Stimulated activated memory B cell treated with anti-CD40 and anti-IgM and Interleukin-4, amounts not matched to agents 10 μg/mL and 1 μg/mL and 100 μg/mL, for 72 hours (primary cell): ENCODE results near the gene SNRNP40.

ENCODE experiments used
- ATAC-seq: fragments of 150-1000 bp; cut with Tn5 transposase; 2 replicates; pipeline ENCODE4 v1.10.0; 2021
- H3K27ac Mint-ChIP-seq: one replicate; pipeline ENCODE4 v1.8.0; 2022; ENCODE audit warnings: mild to moderate bottlenecking, mixed read lengths
- H3K27me3 Mint-ChIP-seq: one replicate; pipeline ENCODE4 v1.8.0; 2022; ENCODE audit warnings: mixed read lengths
- H3K36me3 Mint-ChIP-seq: one replicate; pipeline ENCODE4 v1.8.0; 2022; ENCODE audit warnings: mixed read lengths
- H3K4me1 Mint-ChIP-seq: one replicate; pipeline ENCODE4 v1.8.0; 2022; ENCODE audit warnings: mixed read lengths
- H3K4me3 Mint-ChIP-seq: one replicate; pipeline ENCODE4 v1.8.0; 2022; ENCODE audit warnings: mild to moderate bottlenecking, moderate library complexity, mixed read lengths
- H3K9me3 Mint-ChIP-seq: one replicate; pipeline ENCODE4 v1.8.0; 2022; ENCODE audit warnings: mixed read lengths

The SNRNP40 gene

DNA sequence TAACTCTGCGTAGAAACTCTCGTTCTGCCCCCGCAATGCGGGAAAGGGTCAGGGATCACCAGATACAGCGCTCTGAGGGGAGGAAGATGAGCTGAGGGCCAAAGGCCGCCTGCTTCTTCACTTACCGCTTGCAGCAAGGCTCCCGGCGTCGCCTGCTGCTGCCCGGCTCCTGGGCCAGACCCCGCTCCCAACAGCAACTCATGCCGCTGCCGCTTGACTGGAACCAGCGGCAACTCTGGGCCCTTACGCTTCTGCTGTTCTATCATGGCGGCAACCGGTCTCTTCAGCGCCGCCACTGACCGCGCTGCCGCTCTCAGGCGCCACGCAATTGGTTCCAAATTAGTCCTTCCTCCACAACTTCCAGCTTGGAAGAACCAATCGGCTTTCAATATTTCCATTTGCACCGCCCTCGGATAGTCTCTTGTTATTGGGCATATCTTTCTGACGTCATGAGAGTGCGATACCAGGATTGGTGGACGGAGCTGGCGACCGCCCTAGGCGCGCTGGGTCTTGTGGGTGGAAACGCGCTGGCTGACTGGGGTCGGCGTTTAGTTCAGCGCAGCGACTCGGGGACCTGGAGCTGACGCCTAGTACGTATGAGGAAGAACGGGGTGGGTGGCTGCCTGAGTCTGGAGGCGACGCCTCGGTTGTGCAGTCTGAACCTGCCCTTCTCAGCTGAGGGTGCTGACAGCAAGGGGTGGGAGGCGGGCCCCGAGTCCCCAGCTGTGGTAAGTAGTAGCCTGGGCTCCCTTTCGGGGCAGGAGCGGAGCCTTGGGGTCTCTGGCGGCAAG is at the start of gene SNRNP40, which contains the start of gene ZCCHC17:
Gene SNRNP40 (minus strand): TSS at position 303 of the 791 bp plus-strand sequence. CDS start 37 bp downstream, at position 266.
Gene ZCCHC17 (plus strand): TSS at position 547 of the 791 bp plus-strand sequence. CDS start 13,067 bp downstream, outside the sequence.
- no peaks in the 10 kb centered on the region for H3K9me3 Mint-ChIP-seq
- peak; percentile 100 for ATAC-seq
- H3K27ac Mint-ChIP-seq: no peak within 1 kb of the TSS

DNA sequence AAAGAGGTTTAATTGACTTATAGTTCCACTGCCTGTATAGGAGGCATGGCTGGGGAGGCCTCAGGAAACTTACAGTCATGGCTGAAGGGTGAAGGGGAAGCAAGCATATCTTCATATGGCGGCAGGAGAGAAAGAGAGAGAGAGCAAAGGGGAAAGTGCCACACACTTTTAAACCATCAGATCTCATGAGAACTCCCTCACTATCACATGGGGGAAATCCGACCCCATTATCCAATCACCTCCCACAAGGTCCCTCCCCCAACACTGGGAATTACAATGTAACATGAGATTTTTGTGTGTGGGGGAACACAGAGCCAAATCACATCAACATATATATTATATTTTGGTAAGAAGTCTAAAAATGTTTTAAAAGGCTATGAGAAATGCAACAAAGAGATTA is 49.0 kb upstream of the SNRNP40 start:
- Mint-ChIP-seq H3K27me3 (no peaks in the 10 kb centered on the region), H3K4me3 (no peak overlapping the region), H3K4me1 (peaks cover 8% of the 10 kb centered on the region), H3K27ac (no peak overlapping the region), H3K36me3 (peaks cover 54% of the 10 kb centered on the region), H3K9me3 (no peaks in the 10 kb centered on the region)
- ATAC-seq: no peak

More for the DNA sequence above, at the start of gene SNRNP40, which contains the start of gene ZCCHC17:
- Mint-ChIP-seq H3K27me3 (no peaks in the 10 kb centered on the region), H3K36me3 (peaks cover 31% of the 10 kb centered on the region), H3K4me1 (peaks cover 6% of the 10 kb centered on the region), H3K4me3 (no peak within 1 kb of the TSS)

DNA sequence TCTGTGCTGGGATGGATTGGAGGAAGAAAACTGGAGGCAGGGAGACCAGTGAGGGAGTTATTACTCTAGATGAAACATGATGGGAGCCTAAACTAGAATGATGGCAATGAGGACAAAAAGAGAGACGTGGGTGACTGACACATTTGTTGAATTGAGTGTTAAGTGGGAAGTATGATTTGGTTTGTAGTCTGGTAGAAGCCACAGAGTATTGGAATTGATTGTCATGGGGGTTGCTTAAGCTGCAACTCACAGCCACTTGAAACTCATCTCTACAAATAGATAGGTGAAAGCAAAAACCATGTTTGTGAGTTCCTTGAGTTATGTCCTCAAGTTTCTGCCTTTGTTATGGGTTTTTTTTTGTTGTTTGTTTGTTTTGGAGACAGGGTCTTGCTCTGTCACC is 47.9 kb upstream of the SNRNP40 start:
- Mint-ChIP-seq H3K36me3 (peaks cover 52% of the 10 kb centered on the region), H3K27ac (no peak overlapping the region), H3K4me3 (no peak overlapping the region), H3K4me1 (peaks cover 8% of the 10 kb centered on the region), H3K27me3 (no peaks in the 10 kb centered on the region), H3K9me3 (no peaks in the 10 kb centered on the region)
- no peak for ATAC-seq

- Mint-ChIP-seq H3K4me1 (no peaks in the 10 kb centered on the region), H3K36me3 (peaks cover 31% of the 10 kb centered on the region), H3K27me3 (no peaks in the 10 kb centered on the region), H3K9me3 (no peaks in the 10 kb centered on the region), H3K27ac (no peak overlapping the region), H3K4me3 (no peak overlapping the region)
- no peak for ATAC-seq
Measured at GRCh38 chr1:31336687-31337467, 40.3 kb upstream of the SNRNP40 start.

DNA sequence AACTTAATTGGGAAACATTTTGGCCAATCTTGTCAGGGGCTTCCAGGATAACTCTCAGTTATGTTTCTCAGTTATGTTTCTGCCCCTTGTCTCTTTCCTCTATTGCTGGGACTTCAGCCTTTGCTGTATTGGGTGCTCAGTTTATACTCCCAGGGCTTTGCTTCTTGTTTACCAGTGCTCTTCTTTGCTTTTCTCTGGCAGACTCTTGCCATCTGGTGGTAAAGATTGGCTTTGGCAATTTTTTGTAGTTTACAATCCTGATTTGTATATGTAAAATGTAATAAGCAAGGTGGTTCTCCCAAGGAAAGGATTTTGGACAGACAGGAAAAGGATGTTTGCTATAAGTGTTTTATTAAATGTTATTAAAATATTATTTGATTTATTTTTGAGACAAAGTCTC is 38.4 kb upstream of the SNRNP40 start:
- H3K4me3 Mint-ChIP-seq: no peak overlapping the region
- no peaks in the 10 kb centered on the region for H3K9me3 Mint-ChIP-seq
- no peak overlapping the region for H3K27ac Mint-ChIP-seq
- no peaks in the 10 kb centered on the region for H3K4me1 Mint-ChIP-seq
- peaks cover 37% of the 10 kb centered on the region for H3K36me3 Mint-ChIP-seq
- H3K27me3 Mint-ChIP-seq: no peaks in the 10 kb centered on the region
- no peak for ATAC-seq

- no peak for ATAC-seq
- Mint-ChIP-seq H3K27ac (no peak overlapping the region), H3K9me3 (no peaks in the 10 kb centered on the region), H3K4me1 (no peaks in the 10 kb centered on the region), H3K36me3 (peaks cover 33% of the 10 kb centered on the region), H3K4me3 (no peak overlapping the region), H3K27me3 (no peaks in the 10 kb centered on the region)
Measured at GRCh38 chr1:31327381-31327780, 30.8 kb upstream of the SNRNP40 start.

DNA sequence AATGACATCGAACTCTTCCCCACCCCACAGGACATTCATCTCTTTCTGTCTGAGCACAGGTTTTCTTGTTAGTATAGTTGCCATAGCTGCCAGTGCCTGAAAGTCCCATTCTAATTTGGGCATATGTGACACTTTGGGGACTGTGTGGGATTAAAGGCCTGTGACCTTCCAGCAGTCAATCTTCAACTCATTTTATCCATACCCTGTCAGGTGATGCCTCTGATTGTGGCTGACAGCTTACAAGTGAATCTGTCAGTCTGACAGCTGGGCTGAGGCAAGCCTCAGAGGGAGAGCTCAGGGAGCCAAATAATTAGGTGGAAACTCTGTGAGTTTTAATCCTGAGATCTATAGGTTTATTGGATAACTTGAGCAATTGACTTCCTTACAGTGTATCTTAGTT is 29.9 kb upstream of the SNRNP40 start:
- no peak overlapping the region for H3K4me3 Mint-ChIP-seq
- no peaks in the 10 kb centered on the region for H3K9me3 Mint-ChIP-seq
- H3K4me1 Mint-ChIP-seq: no peaks in the 10 kb centered on the region
- peaks cover 36% of the 10 kb centered on the region for H3K36me3 Mint-ChIP-seq
- no peak for ATAC-seq
- no peak overlapping the region for H3K27ac Mint-ChIP-seq
- H3K27me3 Mint-ChIP-seq: no peaks in the 10 kb centered on the region

- ATAC-seq: no peak
- Mint-ChIP-seq H3K4me3 (no peak overlapping the region), H3K27ac (no peak overlapping the region), H3K9me3 (no peaks in the 10 kb centered on the region), H3K4me1 (no peaks in the 10 kb centered on the region), H3K36me3 (peaks cover 41% of the 10 kb centered on the region), H3K27me3 (no peaks in the 10 kb centered on the region)
Measured at GRCh38 chr1:31324992-31325391, 28.4 kb upstream of the SNRNP40 start.

DNA sequence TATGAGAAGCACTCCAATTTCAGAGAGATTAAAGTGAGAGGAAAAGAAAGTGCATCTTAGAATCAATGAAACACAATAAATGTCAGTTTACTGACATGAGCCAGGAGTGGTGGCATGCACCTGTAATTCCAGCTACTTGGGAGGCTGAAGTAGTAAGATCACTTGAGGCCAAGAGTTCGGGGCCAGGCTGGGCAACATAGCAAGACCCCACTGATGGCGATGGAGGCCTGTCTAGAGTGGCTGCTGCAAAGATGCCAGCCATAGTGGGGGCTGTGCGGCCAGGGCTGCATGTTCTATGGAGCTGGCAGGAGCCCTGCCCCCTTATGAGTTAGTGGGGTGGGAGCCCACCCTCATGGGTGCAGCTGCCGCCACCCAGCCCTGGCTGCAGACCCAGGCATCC is 27.5 kb upstream of the SNRNP40 start:
- H3K27me3 Mint-ChIP-seq: no peaks in the 10 kb centered on the region
- H3K4me1 Mint-ChIP-seq: no peaks in the 10 kb centered on the region
- ATAC-seq: no peak
- no peak overlapping the region for H3K4me3 Mint-ChIP-seq
- no peak overlapping the region for H3K27ac Mint-ChIP-seq
- peaks cover 44% of the 10 kb centered on the region for H3K36me3 Mint-ChIP-seq
- no peaks in the 10 kb centered on the region for H3K9me3 Mint-ChIP-seq

DNA sequence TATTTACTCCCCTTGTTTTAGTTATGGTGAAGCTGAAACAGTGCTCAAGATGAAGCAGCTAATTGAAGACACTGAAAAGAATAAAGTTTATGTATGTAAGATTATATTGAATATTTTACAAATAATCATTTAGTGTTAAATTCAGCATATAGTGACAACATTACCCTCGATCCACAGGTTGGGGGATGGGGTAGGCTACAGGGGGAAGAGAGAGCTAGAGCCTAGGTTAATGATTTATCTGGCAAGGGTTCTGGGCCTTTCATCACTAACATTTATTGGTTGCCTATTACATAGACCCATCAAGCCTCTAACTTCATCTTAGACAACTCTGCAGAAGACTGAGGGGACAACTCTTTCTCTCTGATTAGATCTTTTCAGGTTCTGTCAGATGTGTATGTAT is 21.6 kb upstream of the SNRNP40 start:
- Mint-ChIP-seq H3K9me3 (no peaks in the 10 kb centered on the region), H3K4me1 (no peaks in the 10 kb centered on the region), H3K27me3 (no peaks in the 10 kb centered on the region), H3K27ac (no peak overlapping the region), H3K4me3 (no peak overlapping the region), H3K36me3 (peaks cover 72% of the 10 kb centered on the region)
- no peak for ATAC-seq

GRCh38 chr1:31315902-31316301 is 19.3 kb upstream of the SNRNP40 start:
- H3K9me3 Mint-ChIP-seq: no peaks in the 10 kb centered on the region
- no peak overlapping the region for H3K4me3 Mint-ChIP-seq
- ATAC-seq: no peak
- H3K4me1 Mint-ChIP-seq: no peaks in the 10 kb centered on the region
- H3K27ac Mint-ChIP-seq: no peak overlapping the region
- no peaks in the 10 kb centered on the region for H3K27me3 Mint-ChIP-seq
- H3K36me3 Mint-ChIP-seq: peaks cover 64% of the 10 kb centered on the region

DNA sequence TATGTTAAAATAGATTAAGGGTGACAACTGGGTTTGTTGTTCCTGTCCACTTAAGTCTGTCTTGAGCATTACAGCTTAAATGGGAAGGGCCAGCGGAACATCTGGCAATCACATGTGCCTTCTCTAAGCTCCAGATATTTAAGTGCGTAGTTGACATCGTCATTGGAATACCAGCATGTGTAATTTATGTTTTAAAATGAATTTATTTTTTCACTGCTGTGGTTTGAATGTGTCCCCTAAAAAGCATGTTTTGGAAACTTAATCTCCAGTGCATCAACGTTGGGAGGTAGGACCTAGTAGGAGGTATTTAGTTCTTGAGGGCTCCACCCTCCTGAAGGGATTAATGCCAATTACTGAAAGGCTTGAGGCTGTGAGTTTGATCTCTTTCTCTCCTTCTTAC is 13.6 kb upstream of the SNRNP40 start:
- H3K27ac Mint-ChIP-seq: no peak overlapping the region
- H3K27me3 Mint-ChIP-seq: no peaks in the 10 kb centered on the region
- H3K4me1 Mint-ChIP-seq: peaks cover 6% of the 10 kb centered on the region
- no peak overlapping the region for H3K4me3 Mint-ChIP-seq
- H3K36me3 Mint-ChIP-seq: peaks cover 52% of the 10 kb centered on the region
- ATAC-seq: no peak
- no peaks in the 10 kb centered on the region for H3K9me3 Mint-ChIP-seq

GRCh38 chr1:31308036-31308435 is 11.4 kb upstream of the SNRNP40 start:
- no peak for ATAC-seq
- H3K4me3 Mint-ChIP-seq: no peak overlapping the region
- peaks cover 13% of the 10 kb centered on the region for H3K4me1 Mint-ChIP-seq
- H3K9me3 Mint-ChIP-seq: no peaks in the 10 kb centered on the region
- H3K36me3 Mint-ChIP-seq: peaks cover 50% of the 10 kb centered on the region
- H3K27ac Mint-ChIP-seq: no peak overlapping the region
- no peaks in the 10 kb centered on the region for H3K27me3 Mint-ChIP-seq

- Mint-ChIP-seq H3K27me3 (no peaks in the 10 kb centered on the region), H3K9me3 (no peaks in the 10 kb centered on the region), H3K36me3 (peaks cover 44% of the 10 kb centered on the region), H3K27ac (no peak overlapping the region), H3K4me3 (no peak overlapping the region), H3K4me1 (peaks cover 18% of the 10 kb centered on the region)
- no peak for ATAC-seq
Measured at GRCh38 chr1:31306278-31306677, 9.7 kb upstream of the SNRNP40 start.

DNA sequence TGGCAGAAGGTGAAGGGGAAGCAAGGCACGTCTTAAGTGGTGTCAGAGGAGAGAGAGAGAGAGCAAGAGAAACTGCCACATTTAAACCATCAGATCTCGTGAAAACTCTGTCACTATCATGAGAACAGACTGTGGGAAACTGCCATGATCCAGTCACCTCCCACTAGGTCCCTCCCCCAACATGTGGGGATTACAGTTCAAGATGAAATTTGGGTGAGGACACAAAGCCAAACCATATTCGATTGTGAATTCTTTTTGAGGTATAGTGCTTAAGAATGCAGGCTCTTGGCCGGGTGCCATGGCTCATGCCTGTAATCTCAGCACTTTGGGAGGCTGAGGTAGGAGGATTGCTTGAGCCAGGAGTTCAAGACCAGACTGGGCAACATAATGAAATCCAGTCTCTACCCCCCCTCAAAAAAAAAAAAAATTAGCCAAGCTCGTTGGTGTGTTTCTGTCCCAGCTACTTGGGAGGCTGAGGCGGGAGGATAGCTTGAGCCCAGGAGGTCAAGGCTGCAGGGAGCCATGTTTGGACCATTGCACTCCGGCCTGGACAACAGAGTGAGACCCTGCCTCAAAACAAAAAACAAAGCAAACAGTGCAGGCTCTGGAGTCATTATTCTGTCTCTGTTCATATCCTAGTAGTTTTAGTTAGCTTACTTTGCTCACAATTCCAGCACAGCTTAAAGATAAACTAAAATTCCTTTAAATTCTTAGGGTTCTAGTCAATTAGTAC is 6.3 kb upstream of the SNRNP40 start:
- Mint-ChIP-seq H3K27ac (no peak overlapping the region), H3K36me3 (peaks cover 26% of the 10 kb centered on the region), H3K27me3 (no peaks in the 10 kb centered on the region), H3K4me3 (no peak overlapping the region), H3K4me1 (peaks cover 15% of the 10 kb centered on the region), H3K9me3 (no peaks in the 10 kb centered on the region)
- no peak for ATAC-seq
